Lower leg skin (tissue), 3 donors: ENCODE data around the gene TSHZ2.

ENCODE experiments used
- CTCF ChIP-seq, 3 donors: fragments of 450-650 bp; IDR thresholded peaks; one replicate each; pipeline ENCODE4 v1.5.1; 2016; ENCODE audit warnings: antibody characterized with exemption in 3 of 3, mild to moderate bottlenecking in 3 of 3, moderate library complexity in 2 of 3
- POLR2A ChIP-seq, 2 donors: fragments of 450-650 bp; IDR thresholded peaks; one replicate each; pipeline ENCODE4 v1.6.1; 2016 to 2017; ENCODE audit warnings: antibody characterized with exemption in 2 of 2, mild to moderate bottlenecking in 1 of 2, moderate library complexity in 1 of 2

DNA sequence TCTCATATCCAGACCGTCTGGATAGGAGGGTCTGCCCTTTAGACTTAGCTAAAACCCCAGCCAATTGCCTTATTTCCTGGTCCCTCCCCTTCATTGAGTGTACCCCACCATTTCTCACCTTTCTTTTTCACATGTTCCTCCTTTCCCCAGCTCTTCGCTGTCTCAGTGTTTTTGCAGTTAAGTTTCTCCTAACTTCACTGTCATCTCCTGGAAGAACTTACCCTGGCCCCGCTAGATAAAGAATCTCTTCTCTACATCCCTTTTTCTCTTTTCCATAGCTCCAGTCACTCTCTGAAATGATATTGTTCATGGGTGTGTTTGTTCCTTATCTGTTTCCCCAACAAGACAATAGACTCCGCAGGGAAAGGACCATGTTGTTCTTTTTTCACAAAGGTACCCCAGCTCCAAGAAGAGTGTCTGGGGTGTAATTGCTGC, 208.8 kb downstream of the TSHZ2 start:
- no peak for TF ChIP-seq CTCF (IDR thresholded peaks at IDR 0.05)
- TF ChIP-seq POLR2A (IDR thresholded peaks at IDR 0.05), result no peak
